ENCODE results near the gene VPS37C.

Gene VPS37C

GRCh38 chr11:61108847-61109585 lies 52.2 kb downstream of the VPS37C start:
- no peak overlapping the region for H3K4me3 ChIP-seq (ENCODE audit: low read depth, low read length)
- TF ChIP-seq, protein P1, sequence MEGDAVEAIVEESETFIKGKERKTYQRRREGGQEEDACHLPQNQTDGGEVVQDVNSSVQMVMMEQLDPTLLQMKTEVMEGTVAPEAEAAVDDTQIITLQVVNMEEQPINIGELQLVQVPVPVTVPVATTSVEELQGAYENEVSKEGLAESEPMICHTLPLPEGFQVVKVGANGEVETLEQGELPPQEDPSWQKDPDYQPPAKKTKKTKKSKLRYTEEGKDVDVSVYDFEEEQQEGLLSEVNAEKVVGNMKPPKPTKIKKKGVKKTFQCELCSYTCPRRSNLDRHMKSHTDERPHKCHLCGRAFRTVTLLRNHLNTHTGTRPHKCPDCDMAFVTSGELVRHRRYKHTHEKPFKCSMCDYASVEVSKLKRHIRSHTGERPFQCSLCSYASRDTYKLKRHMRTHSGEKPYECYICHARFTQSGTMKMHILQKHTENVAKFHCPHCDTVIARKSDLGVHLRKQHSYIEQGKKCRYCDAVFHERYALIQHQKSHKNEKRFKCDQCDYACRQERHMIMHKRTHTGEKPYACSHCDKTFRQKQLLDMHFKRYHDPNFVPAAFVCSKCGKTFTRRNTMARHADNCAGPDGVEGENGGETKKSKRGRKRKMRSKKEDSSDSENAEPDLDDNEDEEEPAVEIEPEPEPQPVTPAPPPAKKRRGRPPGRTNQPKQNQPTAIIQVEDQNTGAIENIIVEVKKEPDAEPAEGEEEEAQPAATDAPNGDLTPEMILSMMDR (IDR thresholded peaks at IDR 0.05; ENCODE audit: low read depth, low read length), result no peak

DNA sequence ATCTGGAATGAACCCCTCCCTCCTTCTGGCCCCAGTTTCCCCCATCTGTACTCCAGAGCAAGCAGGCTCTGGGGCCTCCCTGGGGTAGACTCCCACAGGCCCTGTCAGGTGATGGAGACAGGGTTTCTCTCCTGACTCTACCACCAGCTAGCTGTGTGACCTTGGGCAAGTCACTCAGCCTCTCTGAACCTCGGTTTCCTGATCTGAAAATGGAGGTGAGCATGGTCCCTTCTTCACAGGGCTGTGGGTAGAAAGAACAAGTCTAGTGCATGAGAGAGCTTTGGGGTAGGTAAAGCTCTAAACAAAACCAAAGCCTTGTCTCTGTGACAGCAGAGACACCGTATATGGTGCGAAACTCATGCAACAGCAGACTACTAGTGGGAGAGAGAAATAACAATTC lies 53.3 kb downstream of the VPS37C start:
- TF ChIP-seq, protein P1 (IDR thresholded peaks at IDR 0.05; ENCODE audit: low read depth, low read length), result no peak
- no peak overlapping the region for H3K4me3 ChIP-seq (ENCODE audit: low read depth, low read length)

- TF ChIP-seq, protein P1 (IDR thresholded peaks at IDR 0.05; ENCODE audit: low read depth, low read length), result no peak
- H3K4me3 ChIP-seq (ENCODE audit: low read depth, low read length), result no peak overlapping the region
Measured at GRCh38 chr11:61106894-61107470, 54.2 kb downstream of the VPS37C start.

DNA sequence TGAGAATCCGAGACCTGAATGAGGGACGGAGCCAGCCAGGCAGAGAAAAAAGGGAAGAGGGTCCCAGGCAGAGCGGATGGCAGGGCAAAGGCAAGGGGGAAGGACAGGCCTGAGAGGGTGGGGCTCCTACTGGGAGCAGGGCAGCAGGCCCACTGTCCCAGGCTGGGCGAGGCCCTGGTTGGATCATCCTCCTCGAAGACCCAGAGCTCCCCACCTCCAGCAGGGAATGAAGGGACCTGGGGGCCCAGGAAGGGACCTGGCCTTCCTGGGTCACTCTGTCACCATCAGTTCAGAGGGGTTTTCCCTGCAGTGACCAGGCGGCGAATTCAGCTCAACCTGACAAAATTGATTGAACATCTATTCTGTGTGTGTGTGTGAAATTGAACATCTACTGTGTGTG lies 54.9 kb downstream of the VPS37C start:
- TF ChIP-seq, protein P1 (IDR thresholded peaks at IDR 0.05; ENCODE audit: low read depth, low read length), result no peak
- no peak overlapping the region for H3K4me3 ChIP-seq (ENCODE audit: low read depth, low read length)

DNA sequence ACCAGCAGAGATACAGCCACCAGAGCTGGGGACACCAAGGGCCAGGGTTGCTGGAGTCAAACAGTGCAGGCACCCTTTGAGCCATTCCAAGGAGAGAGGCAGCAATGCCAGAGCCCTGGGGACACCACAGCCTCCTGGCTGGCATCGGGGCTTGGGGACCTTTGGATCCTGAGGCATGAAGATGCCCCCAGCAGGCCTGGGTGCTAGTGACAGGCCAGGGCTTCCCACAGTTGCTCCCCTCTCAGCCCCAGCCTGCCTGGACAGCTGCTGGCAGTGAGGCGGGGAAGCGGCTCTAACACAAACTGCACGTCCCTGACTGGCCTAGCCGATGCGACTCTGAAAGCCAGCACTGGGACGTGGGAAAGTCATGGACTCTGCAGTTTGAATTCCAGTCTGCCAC lies 56.3 kb downstream of the VPS37C start:
- no peak overlapping the region for H3K4me3 ChIP-seq (ENCODE audit: low read depth, low read length)
- TF ChIP-seq, protein P1 (IDR thresholded peaks at IDR 0.05; ENCODE audit: low read depth, low read length), result no peak

GRCh38 chr11:61103851-61104423 lies 57.3 kb downstream of the VPS37C start:
- H3K4me3 ChIP-seq (ENCODE audit: low read depth, low read length), result no peak overlapping the region

More at GRCh38 chr11:61103851-61104423, 57.3 kb downstream of the VPS37C start:
- TF ChIP-seq, protein P1 (IDR thresholded peaks at IDR 0.05; ENCODE audit: low read depth, low read length), result no peak

All from WI38 (cell line).